Skeletal muscle satellite cell (primary cell): ENCODE results near the gene AHRR.
"Not testable (repeated sequence)": the region's sequence is repeated elsewhere in the genome, so short reads cannot be mapped to it uniquely, and the experiment has no call there.

Experiments used
- H3K27me3 ChIP-seq: 2 replicates; pipeline ENCODE4 v1.7.0; 2013; ENCODE audit warnings: low read length; ENCODE audit not compliant: control insufficient read depth, insufficient read depth
- H3K36me3 ChIP-seq: 2 replicates; pipeline ENCODE4 v1.7.0; 2013; ENCODE audit warnings: mild to moderate bottlenecking, control low read depth, low read length; ENCODE audit not compliant: insufficient read depth
- H3K4me1 ChIP-seq: 2 replicates; pipeline ENCODE4 v1.7.0; 2013; ENCODE audit warnings: low read length; ENCODE audit not compliant: control insufficient read depth, insufficient read depth
- H3K4me2 ChIP-seq: 2 replicates; pipeline ENCODE4 v1.7.0; 2013; ENCODE audit warnings: mild to moderate bottlenecking, low read length
- H3K4me3 ChIP-seq: 2 replicates; pipeline ENCODE4 v1.7.0; 2013; ENCODE audit warnings: low read length
- H3K9ac ChIP-seq: 2 replicates; pipeline ENCODE4 v1.7.0; 2013; ENCODE audit warnings: mild to moderate bottlenecking, low read depth, low read length, moderate library complexity
- H3K9me3 ChIP-seq: replicated peaks from 2 replicates; pipeline ENCODE4 v1.7.0; 2013; ENCODE audit warnings: mild to moderate bottlenecking, control low read depth, low read length

Gene AHRR

GRCh38 chr5:306011-306805, 15.3 kb upstream of the AHRR start:
- Histone ChIP-seq H3K4me2 (no peak overlapping the region), H3K9me3 (no peaks in the 10 kb centered on the region), H3K4me1 (peaks cover 12% of the 10 kb centered on the region), H3K27me3 (no peaks in the 10 kb centered on the region), H3K9ac (no peak overlapping the region), H3K4me3 (no peak overlapping the region), H3K36me3 (peaks cover 27% of the 10 kb centered on the region)

- Histone ChIP-seq H3K9me3 (no peaks in the 10 kb centered on the region), H3K9ac (no peak overlapping the region), H3K27me3 (no peaks in the 10 kb centered on the region), H3K4me3 (no peak overlapping the region), H3K36me3 (peaks cover 30% of the 10 kb centered on the region), H3K4me1 (peaks cover 12% of the 10 kb centered on the region), H3K4me2 (no peak overlapping the region)
Observed at GRCh38 chr5:307306-307705, 14.2 kb upstream of the AHRR start.

GRCh38 chr5:307794-308579, 13.5 kb upstream of the AHRR start:
- Histone ChIP-seq H3K4me1 (peaks cover 12% of the 10 kb centered on the region), H3K9ac (no peak overlapping the region), H3K36me3 (peaks cover 36% of the 10 kb centered on the region), H3K9me3 (no peaks in the 10 kb centered on the region), H3K4me3 (no peak overlapping the region), H3K27me3 (no peaks in the 10 kb centered on the region), H3K4me2 (no peak overlapping the region)

- peaks cover 42% of the 10 kb centered on the region for H3K36me3 ChIP-seq
Observed at GRCh38 chr5:308672-309271, 12.7 kb upstream of the AHRR start.

GRCh38 chr5:309831-310230, 11.7 kb upstream of the AHRR start:
- Histone ChIP-seq H3K4me1 (peaks cover 12% of the 10 kb centered on the region), H3K36me3 (peaks cover 51% of the 10 kb centered on the region)
- not testable (repeated sequence) for H3K9ac ChIP-seq, H3K4me3 ChIP-seq, H3K27me3 ChIP-seq, H3K4me2 ChIP-seq, H3K9me3 ChIP-seq

More at GRCh38 chr5:308672-309271, 12.7 kb upstream of the AHRR start:
- Histone ChIP-seq H3K4me3 (no peak overlapping the region), H3K4me2 (no peak overlapping the region), H3K9ac (no peak overlapping the region), H3K4me1 (peaks cover 12% of the 10 kb centered on the region), H3K27me3 (no peaks in the 10 kb centered on the region), H3K9me3 (no peaks in the 10 kb centered on the region)

- H3K36me3 ChIP-seq: peaks cover 49% of the 10 kb centered on the region
- H3K9me3 ChIP-seq: no peaks in the 10 kb centered on the region
- H3K4me3 ChIP-seq: no peak overlapping the region
- H3K4me1 ChIP-seq: peaks cover 12% of the 10 kb centered on the region
- no peaks in the 10 kb centered on the region for H3K27me3 ChIP-seq
- no peak overlapping the region for H3K4me2 ChIP-seq
- no peak overlapping the region for H3K9ac ChIP-seq
Observed at GRCh38 chr5:310516-310915, 11.0 kb upstream of the AHRR start.

GRCh38 chr5:310941-311434, 10.5 kb upstream of the AHRR start:
- H3K9ac ChIP-seq: no peak overlapping the region

GRCh38 chr5:311963-312362, 9.6 kb upstream of the AHRR start:
- Histone ChIP-seq H3K36me3 (peaks cover 45% of the 10 kb centered on the region), H3K4me1 (peaks cover 12% of the 10 kb centered on the region), H3K4me3 (no peak overlapping the region), H3K4me2 (no peak overlapping the region), H3K27me3 (no peaks in the 10 kb centered on the region), H3K9me3 (no peaks in the 10 kb centered on the region), H3K9ac (no peak overlapping the region)

More at GRCh38 chr5:310941-311434, 10.5 kb upstream of the AHRR start:
- no peak overlapping the region for H3K4me2 ChIP-seq
- no peaks in the 10 kb centered on the region for H3K27me3 ChIP-seq
- peaks cover 12% of the 10 kb centered on the region for H3K4me1 ChIP-seq
- no peak overlapping the region for H3K4me3 ChIP-seq
- H3K36me3 ChIP-seq: peaks cover 46% of the 10 kb centered on the region
- H3K9me3 ChIP-seq: no peaks in the 10 kb centered on the region

- H3K36me3 ChIP-seq: peaks cover 42% of the 10 kb centered on the region
Observed at GRCh38 chr5:312845-313244, 8.7 kb upstream of the AHRR start.

GRCh38 chr5:313265-313664, 8.2 kb upstream of the AHRR start:
- H3K9me3 ChIP-seq: no peaks in the 10 kb centered on the region
- H3K4me3 ChIP-seq: no peak overlapping the region
- H3K9ac ChIP-seq: no peak overlapping the region
- H3K36me3 ChIP-seq: peaks cover 38% of the 10 kb centered on the region
- H3K27me3 ChIP-seq: no peaks in the 10 kb centered on the region
- H3K4me1 ChIP-seq: peaks cover 16% of the 10 kb centered on the region
- no peak overlapping the region for H3K4me2 ChIP-seq

More at GRCh38 chr5:312845-313244, 8.7 kb upstream of the AHRR start:
- Histone ChIP-seq H3K9me3 (no peaks in the 10 kb centered on the region), H3K4me3 (no peak overlapping the region), H3K4me2 (no peak overlapping the region), H3K4me1 (peaks cover 15% of the 10 kb centered on the region), H3K27me3 (no peaks in the 10 kb centered on the region), H3K9ac (no peak overlapping the region)

- Histone ChIP-seq H3K4me1 (peaks cover 18% of the 10 kb centered on the region), H3K4me2 (no peak overlapping the region), H3K9ac (no peak overlapping the region), H3K27me3 (no peaks in the 10 kb centered on the region), H3K4me3 (no peak overlapping the region), H3K36me3 (peaks cover 36% of the 10 kb centered on the region), H3K9me3 (no peaks in the 10 kb centered on the region)
Observed at GRCh38 chr5:313806-314376, 7.6 kb upstream of the AHRR start.
